GM12878 (cell line): ENCODE measurements around the gene SLC35E1. TPM values are rescaled to one million over a fixed set of nuclear protein-coding genes. Genes with fewer than 3 reads are reported as not detected.
A peak's percentile ranks its signal among the peaks of the same experiment; 100 is the strongest.

Experiments used
- ATF2 ChIP-seq: IDR thresholded peaks from 2 replicates; pipeline ENCODE4 v1.6.1; 2012; ENCODE audit warnings: low read length, inconsistent platforms
- ATF7 ChIP-seq: fragments of 450-650 bp; IDR thresholded peaks from 2 replicates; pipeline ENCODE4 v1.6.1; 2016; ENCODE audit warnings: low read depth, mild to moderate bottlenecking
- DPF2 ChIP-seq: fragments of 450-650 bp; IDR thresholded peaks from 2 replicates; pipeline ENCODE4 v1.6.1; 2017; ENCODE audit warnings: mild to moderate bottlenecking
- HSF1 ChIP-seq: fragments of 150-350 bp; IDR thresholded peaks from 2 replicates; pipeline ENCODE4 v1.6.1; 2014; ENCODE audit warnings: mild to moderate bottlenecking, low read depth, low read length
- MEF2B ChIP-seq: fragments of 450-650 bp; IDR thresholded peaks from 2 replicates; pipeline ENCODE4 v1.6.1; 2018; ENCODE audit warnings: mild to moderate bottlenecking, moderate library complexity; ENCODE audit not compliant: partially characterized antibody, poor library complexity, severe bottlenecking
- NFXL1 ChIP-seq: fragments of 450-650 bp; IDR thresholded peaks from 2 replicates; pipeline ENCODE4 v1.6.1; 2017; ENCODE audit warnings: antibody characterized with exemption, mild to moderate bottlenecking, borderline replicate concordance
- RCOR1 ChIP-seq: conservative IDR thresholded peaks from 2 replicates; pipeline ENCODE4 v1.6.1; 2012; ENCODE audit warnings: low read depth, low read length, improper control_type of control experiment
- SUZ12 ChIP-seq: fragments of 200-600 bp; sonication (generic); IDR thresholded peaks from one replicate; pipeline ENCODE4 v1.6.1; 2018; ENCODE audit warnings: antibody characterized with exemption, mild to moderate bottlenecking; ENCODE audit not compliant: unreplicated experiment
- TCF12 ChIP-seq: IDR thresholded peaks from 2 replicates; pipeline ENCODE4 v1.6.1; 2011; ENCODE audit warnings: low read depth, mild to moderate bottlenecking, low read length
- USF1 ChIP-seq: IDR thresholded peaks from 2 replicates; pipeline ENCODE4 v1.6.1; 2011; ENCODE audit warnings: borderline replicate concordance, low read depth, mild to moderate bottlenecking, moderate library complexity, mixed read lengths, low read length; ENCODE audit not compliant: insufficient read depth; ENCODE audit errors: extremely low read length
- ZNF384 ChIP-seq: IDR thresholded peaks from 2 replicates; pipeline ENCODE4 v1.6.1; 2012; ENCODE audit warnings: low read depth, mild to moderate bottlenecking, low read length, improper control_type of control experiment, borderline replicate concordance
- ZNF592 ChIP-seq: fragments of 450-650 bp; IDR thresholded peaks from 2 replicates; pipeline ENCODE4 v1.6.1; 2017; ENCODE audit warnings: mild to moderate bottlenecking, moderate library complexity
- polyA plus RNA-seq, 11 experiments: library from polyadenylated mRNA; depleted of rRNA in 4 of 11; unstranded in 6 of 11; stranded (reverse) in 5 of 11; fragments of >200 nt; fragmentation: Nextera tagmentation in 4 of 11; fragmentation: Illumina TruSeq in 1 of 11; extraction: Ambion mirVana in 4 of 11; extraction: Trizol in 1 of 11; gene quantifications; 1 replicate in 1 of 11; 2 replicates in 10 of 11; pipeline versions ENCODE4 v1.2.1 to v1.2.3, GENCODE V29; 2011 to 2016; ENCODE audit warnings: inconsistent platforms in 2 of 11, missing spikeins in 2 of 11, low read depth in 1 of 11
- total RNA-seq, 4 experiments: library from RNA; depleted of rRNA in 3 of 4; stranded (reverse); fragments of >200 nt in 3 of 4; fragmentation: Illumina TruSeq in 1 of 4; extraction: Trizol in 1 of 4; gene quantifications; 2 replicates each; pipeline versions ENCODE4 v1.2.1 to v1.2.3, GENCODE V29; 2013 to 2021

The SLC35E1 gene
- total and polyA plus RNA-seq, 10 of the 15 experiments (the other 5 are each of a cell fraction or from before 2014, with no cell fraction given), result 11.3 to 37.7 (median 22.1) TPM

- no peak for TF ChIP-seq USF1
- no peak for TF ChIP-seq RCOR1
- TF ChIP-seq SUZ12, result no peak
- TF ChIP-seq MEF2B, result peak; percentile 68
- TF ChIP-seq NFXL1, result no peak
- no peak for TF ChIP-seq HSF1
- TF ChIP-seq TCF12, result peak; percentile 17; the same call in 1 of the 2 replicates
- no peak for TF ChIP-seq ATF2
- TF ChIP-seq DPF2, result 0 out of 2 replicates have a peak, but pooled peaks have one; percentile 15
- TF ChIP-seq ATF7, result 0 out of 2 replicates have a peak, but pooled peaks have one; percentile 38
- TF ChIP-seq ZNF592, result no peak
- no peak for TF ChIP-seq ZNF384
Observed at GRCh38 chr19:16544473-16545231, 27.6 kb downstream of the SLC35E1 start (continued).
